K562 (cell line): ENCODE measurements around the gene MICOS13. TPM values are rescaled to one million over a fixed set of nuclear protein-coding genes. Genes with fewer than 3 reads are reported as not detected.

Experiments
- ATAC-seq: fragments of 200-7000 bp; cut with Tn5 transposase; 3 replicates; pipeline ENCODE4 v1.9.1; 2020; ENCODE audit warnings: moderate library complexity
- BruUV-seq: library from RNA; stranded (reverse); fragments of 400-500 nt; replicated peaks from 2 replicates; lab custom pipeline; 2021; lab: Mats Ljungman, UMichigan
- CTCF ChIA-PET: fragments of 300-600 bp; formaldehyde crosslinking; extraction: SDS; loops from one replicate; lab custom pipeline; 2021; ENCODE audit warnings: low intra/inter-chr PET ratio; lab: Yijun Ruan, JAX
- POLR2A ChIA-PET: fragments of 300-600, 350-650 bp; sonication (Branson Sonifier 250); formaldehyde crosslinking; extraction: SDS; loops from one replicate; lab custom pipeline; 2021; ENCODE audit warnings: antibody characterized with exemption, inconsistent platforms; lab: Yijun Ruan, JAX
- DNase-seq, 4 experiments: peaks; one replicate each; pipeline versions ENCODE4 v3.0.0 to v3.0.0-alpha.2; 2011 to 2018; ENCODE audit warnings: low spot score in 3 of 4, mixed read lengths in 3 of 4; ENCODE audit errors: extremely low read depth in 1 of 4
- FAIRE-seq: peaks from 2 replicates; lab custom pipeline; 2011; peaks lifted over from hg19 to GRCh38; lab: Jason Lieb, UNC
- H2AFZ ChIP-seq: 2 replicates; pipeline ENCODE4 v1.6.0; 2011; ENCODE audit warnings: low read depth, low read length, control low read depth, inconsistent platforms
- H3K27ac ChIP-seq: fragments of 200-600 bp; 3 replicates; pipeline ENCODE4 v1.8.0; 2011; ENCODE audit warnings: low read depth, mild to moderate bottlenecking, control low read depth, inconsistent platforms, low read length, moderate library complexity, mixed read lengths; ENCODE audit errors: extremely low read depth
- H3K27me3 ChIP-seq, 2 experiments: fragments of 300-600 bp in 1 of 2; 2 replicates in 1 of 2; 3 replicates in 1 of 2; pipeline versions ENCODE4 v1.6.0 to v1.8.0; 2011; ENCODE audit warnings: inconsistent platforms in 2 of 2, low read length in 2 of 2, mild to moderate bottlenecking in 1 of 2, mixed read lengths in 1 of 2, moderate library complexity in 1 of 2; ENCODE audit not compliant: control insufficient read depth in 2 of 2, insufficient read depth in 2 of 2
- H3K36me3 ChIP-seq: fragments of 300-600 bp; 3 replicates; pipeline ENCODE4 v1.8.0; 2011; ENCODE audit warnings: mild to moderate bottlenecking, low read length, inconsistent platforms; ENCODE audit not compliant: control insufficient read depth, insufficient read depth
- H3K4me1 ChIP-seq, 2 experiments: fragments of 200-600 bp in 1 of 2; replicated peaks in 1 of 2; 2 replicates in 1 of 2; 3 replicates in 1 of 2; pipeline versions ENCODE4 v1.5.1 to v1.8.0; 2011; ENCODE audit warnings: inconsistent platforms in 2 of 2, low read length in 2 of 2, mild to moderate bottlenecking in 1 of 2, mixed read lengths in 1 of 2, moderate library complexity in 1 of 2; ENCODE audit not compliant: control insufficient read depth in 2 of 2, insufficient read depth in 2 of 2
- H3K4me2 ChIP-seq: 2 replicates; pipeline ENCODE4 v1.6.1; 2011; ENCODE audit warnings: low read length, control low read depth, inconsistent platforms, mixed read lengths; ENCODE audit not compliant: insufficient read depth
- H3K4me3 ChIP-seq: fragments of 200-600 bp; sonication (generic), shearing (Covaris generic); 2 replicates; pipeline ENCODE4 v1.5.1; 2016; ENCODE audit warnings: control low read depth, inconsistent platforms
- H3K79me2 ChIP-seq: fragments of 200-600 bp; 3 replicates; pipeline ENCODE4 v1.8.0; 2011; ENCODE audit warnings: low read length, inconsistent platforms; ENCODE audit not compliant: control insufficient read depth, insufficient read depth
- H3K9ac ChIP-seq, 2 experiments: 2 replicates each; pipeline versions ENCODE4 v1.6.0 to v1.6.1; 2011; ENCODE audit warnings: low read depth in 2 of 2, low read length in 2 of 2, control low read depth in 1 of 2, inconsistent platforms in 1 of 2, mild to moderate bottlenecking in 1 of 2, mixed read lengths in 1 of 2; ENCODE audit not compliant: insufficient read depth in 1 of 2
- H3K9me1 ChIP-seq: one replicate; pipeline ENCODE4 v1.6.0; 2011; ENCODE audit warnings: inconsistent platforms, mild to moderate bottlenecking, low read length, moderate library complexity; ENCODE audit not compliant: control insufficient read depth, insufficient read depth
- H3K9me3 ChIP-seq: replicated peaks from 2 replicates; pipeline ENCODE4 v1.5.1; 2011; ENCODE audit warnings: low read depth, low read length, inconsistent platforms; ENCODE audit not compliant: control insufficient read depth, insufficient read depth
- H4K20me1 ChIP-seq: replicated peaks from 2 replicates; pipeline ENCODE4 v1.6.1; 2011; ENCODE audit warnings: low read length, inconsistent platforms, mixed read lengths; ENCODE audit not compliant: control insufficient read depth, insufficient read depth
- ATF7 ChIP-seq: fragments of 450-650 bp; IDR thresholded peaks from 2 replicates; pipeline ENCODE4 v1.7.1; 2014; ENCODE audit warnings: mild to moderate bottlenecking, moderate library complexity
- GATAD2B ChIP-seq: fragments of 450-650 bp; IDR thresholded peaks from 2 replicates; pipeline ENCODE4 v1.6.1; 2017; ENCODE audit warnings: mild to moderate bottlenecking, borderline replicate concordance
- KLF16 ChIP-seq: IDR thresholded peaks from 2 replicates; pipeline ENCODE4 v1.6.1; 2016; ENCODE audit warnings: antibody characterized with exemption
- POLR2G ChIP-seq: fragments of 200-400 bp; formaldehyde crosslinking; IDR thresholded peaks from 2 replicates; pipeline ENCODE4 v1.6.1; 2017; ENCODE audit warnings: low read depth, mild to moderate bottlenecking, antibody characterized with exemption, low read length, moderate library complexity
- SP1 ChIP-seq: sonication (generic); formaldehyde crosslinking; IDR thresholded peaks from 2 replicates; pipeline ENCODE4 v1.8.1; 2022; ENCODE audit warnings: mild to moderate bottlenecking, missing genetic modification reagents
- SPI1 ChIP-seq: IDR thresholded peaks from 2 replicates; pipeline ENCODE4 v1.6.1; 2011; ENCODE audit warnings: low read depth, low read length, control low read depth, borderline replicate concordance
- WGBS: fragments of 100-300 bp; shearing (Covaris generic); methylation state at CpG from one replicate; pipeline ENCODE4 v1.1.6; 2016; ENCODE audit warnings: low coverage, mixed read lengths; ENCODE audit not compliant: insufficient coverage; ENCODE audit errors: missing lambda C conversion rate; 5-methylcytosine and 5-hydroxymethylcytosine counted together
- in situ Hi-C: fragments of 300-500 bp; cut with MboI; formaldehyde crosslinking; loops from 4 replicates; pipeline ENCODE4 v1.15.0; 2018; ENCODE audit warnings: inconsistent platforms, mixed read lengths
- intact Hi-C: fragments of 100-400 bp; cut with micrococcal nuclease; formaldehyde crosslinking; loops from 2 replicates; pipeline ENCODE4 v1.14.2; 2022
- polyA plus RNA-seq, 8 experiments: library from polyadenylated mRNA; depleted of rRNA in 4 of 8; stranded (reverse) in 5 of 8; unstranded in 3 of 8; fragments of >200 nt; fragmentation: Nextera tagmentation in 2 of 8; fragmentation: Illumina TruSeq in 1 of 8; extraction: Ambion mirVana in 2 of 8; extraction: Trizol in 1 of 8; gene quantifications; 2 replicates each; pipeline versions ENCODE4 v1.2.1 to v1.2.3, GENCODE V29; 2011 to 2014; ENCODE audit warnings: inconsistent platforms in 1 of 8, missing spikeins in 1 of 8
- total RNA-seq, 7 experiments: library from RNA; depleted of rRNA in 6 of 7; stranded (reverse); fragments of >200 nt in 6 of 7; fragmentation: Illumina TruSeq in 2 of 7; extraction: Trizol in 2 of 7; gene quantifications; 2 replicates each; pipeline versions ENCODE4 v1.2.1 to v1.2.3, GENCODE V29; 2011 to 2021; ENCODE audit warnings: low replicate concordance in 1 of 7

The MICOS13 gene
- total and polyA plus RNA-seq, 9 of the 15 experiments (the other 6 are each of a cell fraction or from before 2014, with no cell fraction given): 15.5 to 220 (median 49.4) TPM

GRCh38 chr19:5672708-5673459 lies 7.4 kb downstream of the MICOS13 start:
- no peaks in the 10 kb centered on the region; the same call in 1 of the 2 replicates for H4K20me1 ChIP-seq
- ChIA-PET CTCF (no interaction called here), POLR2A (interaction anchor here (0.7 to 2.5 kb wide), 3 partner anchors 14 to 51 kb away, joined by 3 to 8 read pairs (median 4); partner anchors contain the start of genes RPL36, SAFB and SAFB2)
- H3K4me2 ChIP-seq: no peak overlapping the region
- no peaks in the 10 kb centered on the region for H3K27me3 ChIP-seq
- no peak for TF ChIP-seq KLF16
- TF ChIP-seq SPI1: peak; percentile 23; the same call in 1 of the 2 replicates
- no peak for TF ChIP-seq SP1 (CRISPR knock-in tag)
- no peak for TF ChIP-seq GATAD2B
- intact Hi-C loops (no loop called here), in situ Hi-C loops (no loop called here)
- ATAC-seq (no peak), FAIRE-seq (peak; percentile 67), DNase-seq (no peak)
- H2AFZ ChIP-seq: no peak overlapping the region
- H3K4me1 ChIP-seq: peaks cover 10 to 29% of the 10 kb centered on the region in 2 experiments; a peak in 4 of 5 replicates
- no peak overlapping the region for H3K27ac ChIP-seq
- H3K9me3 ChIP-seq: no peaks in the 10 kb centered on the region
- H3K79me2 ChIP-seq: no peaks in the 10 kb centered on the region
- no peak overlapping the region for H3K4me3 ChIP-seq
- H3K36me3 ChIP-seq: peaks cover 26% of the 10 kb centered on the region; the same call in 2 of the 3 replicates
- no peaks in the 10 kb centered on the region for H3K9me1 ChIP-seq
- no TSS peak for BruUV-seq
- 67% methylated on average over 12 of the region's 13 CpGs for WGBS
- H3K9ac ChIP-seq: no peak overlapping the region

- intact Hi-C loops (no loop called here), in situ Hi-C loops (no loop called here)
- ATAC-seq (no peak), FAIRE-seq (no peak), DNase-seq (no peak)
- peaks cover 10 to 23% of the 10 kb centered on the region in 2 experiments; a peak in 4 of 5 replicates for H3K4me1 ChIP-seq
- no peak overlapping the region for H3K9ac ChIP-seq
- ChIA-PET POLR2A (interaction anchor here (0.7 to 2.5 kb wide), 3 partner anchors 13 to 50 kb away, joined by 3 to 8 read pairs (median 4); partner anchors contain the start of genes RPL36, SAFB and SAFB2), CTCF (no interaction called here)
- no peak overlapping the region for H2AFZ ChIP-seq
- no TSS peak for BruUV-seq
- WGBS: 90% methylated on average over 7 of the region's 7 CpGs
- H3K79me2 ChIP-seq: no peaks in the 10 kb centered on the region
- no peak overlapping the region for H3K4me3 ChIP-seq
- H3K9me1 ChIP-seq: peaks cover 2% of the 10 kb centered on the region
- H3K27me3 ChIP-seq: no peaks in the 10 kb centered on the region
- no peak overlapping the region for H3K27ac ChIP-seq
- peaks cover 33% of the 10 kb centered on the region for H3K36me3 ChIP-seq
- no peaks in the 10 kb centered on the region for H4K20me1 ChIP-seq
- no peaks in the 10 kb centered on the region for H3K9me3 ChIP-seq
- TF ChIP-seq ATF7 (no peak), POLR2G (peak; percentile 30; the same call in 1 of the 2 replicates)
- H3K4me2 ChIP-seq: no peak overlapping the region
These were observed 8.7 kb downstream of the MICOS13 start for GRCh38 chr19:5671600-5671999.
